ENCODE measurements around the gene KMT2B.

The KMT2B gene

GRCh38 chr19:35718345-35719041 lies 690 bp downstream of the KMT2B start:
- no peak for TF ChIP-seq CTCF (IDR thresholded peaks at IDR 0.05; ENCODE audit: low read depth, low read length)

GRCh38 chr19:35719402-35720162 lies 1.8 kb downstream of the KMT2B start:
- peak overlapping the region; percentile 89 for H3K4me3 ChIP-seq (ENCODE audit: low read depth, low read length)
- no peak for TF ChIP-seq CTCF (IDR thresholded peaks at IDR 0.05; ENCODE audit: low read depth, low read length)

More at GRCh38 chr19:35718345-35719041, 690 bp downstream of the KMT2B start:
- peak overlapping the region; percentile 89 for H3K4me3 ChIP-seq (ENCODE audit: low read depth, low read length)

GRCh38 chr19:35720163-35720524 lies 2.3 kb downstream of the KMT2B start:
- H3K4me3 ChIP-seq (ENCODE audit: low read depth, low read length), result no peak overlapping the region
- TF ChIP-seq CTCF (IDR thresholded peaks at IDR 0.05; ENCODE audit: low read depth, low read length), result no peak

- no peak for TF ChIP-seq CTCF (IDR thresholded peaks at IDR 0.05; ENCODE audit: low read depth, low read length)
- no peak overlapping the region for H3K4me3 ChIP-seq (ENCODE audit: low read depth, low read length)
Measured at GRCh38 chr19:35720648-35721047, 2.8 kb downstream of the KMT2B start.

GRCh38 chr19:35721374-35721773 lies 3.6 kb downstream of the KMT2B start:
- no peak overlapping the region for H3K4me3 ChIP-seq (ENCODE audit: low read depth, low read length)
- no peak for TF ChIP-seq CTCF (IDR thresholded peaks at IDR 0.05; ENCODE audit: low read depth, low read length)

GRCh38 chr19:35722461-35722860 lies 4.7 kb downstream of the KMT2B start:
- no peak overlapping the region for H3K4me3 ChIP-seq (ENCODE audit: low read depth, low read length)
- no peak for TF ChIP-seq CTCF (IDR thresholded peaks at IDR 0.05; ENCODE audit: low read depth, low read length)

GRCh38 chr19:35722897-35723296 lies 5.1 kb downstream of the KMT2B start:
- TF ChIP-seq CTCF (IDR thresholded peaks at IDR 0.05; ENCODE audit: low read depth, low read length), result no peak
- no peak overlapping the region for H3K4me3 ChIP-seq (ENCODE audit: low read depth, low read length)

Measured in WI38 (cell line).